Type B pancreatic cell (in vitro differentiated cells): ENCODE data around the gene TSC22D3. TPM values are rescaled to one million over a fixed set of nuclear protein-coding genes. Genes with fewer than 3 reads are reported as not detected.

Experiments
- DNase-seq: peaks from one replicate; pipeline ENCODE4 v3.0.0; 2021; ENCODE audit warnings: mixed read lengths; ENCODE audit not compliant: unreplicated experiment; ENCODE audit errors: extremely low spot score
- H3K27ac Mint-ChIP-seq: 2 replicates; pipeline ENCODE4 v1.8.0; 2021; ENCODE audit warnings: mild to moderate bottlenecking, mixed read lengths
- H3K27me3 Mint-ChIP-seq: 2 replicates; pipeline ENCODE4 v1.8.0; 2021; ENCODE audit warnings: mixed read lengths
- H3K36me3 Mint-ChIP-seq: 2 replicates; pipeline ENCODE4 v1.8.0; 2021; ENCODE audit warnings: mixed read lengths
- H3K4me1 Mint-ChIP-seq: one replicate; pipeline ENCODE4 v1.8.0; 2021; ENCODE audit warnings: mixed read lengths; ENCODE audit not compliant: unreplicated experiment
- H3K4me3 Mint-ChIP-seq: 2 replicates; pipeline ENCODE4 v1.8.0; 2021; ENCODE audit warnings: mild to moderate bottlenecking, mixed read lengths
- H3K9me3 Mint-ChIP-seq: 2 replicates; pipeline ENCODE4 v1.8.0; 2021; ENCODE audit warnings: mixed read lengths
- CTCF ChIP-seq: fragments of 200-600 bp; sonication (generic); conservative IDR thresholded peaks from 2 replicates; pipeline ENCODE4 v1.5.0; 2021; ENCODE audit warnings: antibody characterized with exemption, mild to moderate bottlenecking
- total RNA-seq: library from RNA; stranded (reverse); gene quantifications from 2 replicates; pipeline ENCODE4 v1.2.1, GENCODE V29; 2021; ENCODE audit warnings: low replicate concordance

The TSC22D3 gene
- total RNA-seq, 1 donor from 2014 or later, result 34.2 TPM

- Mint-ChIP-seq H3K4me1 (peaks cover 21% of the 10 kb centered on the region), H3K4me3 (no peak overlapping the region), H3K27ac (no peak overlapping the region), H3K27me3 (no peaks in the 10 kb centered on the region), H3K36me3 (peaks cover 6% of the 10 kb centered on the region), H3K9me3 (no peaks in the 10 kb centered on the region)
- no peak for TF ChIP-seq CTCF
- DNase-seq, result no peak
Measured at GRCh38 chrX:107713203-107713542, 62.4 kb downstream of the TSC22D3 start.

GRCh38 chrX:107712231-107713202 is 63.1 kb downstream of the TSC22D3 start:
- Mint-ChIP-seq H3K36me3 (peaks cover 6% of the 10 kb centered on the region), H3K4me1 (peaks cover 20% of the 10 kb centered on the region), H3K27me3 (no peaks in the 10 kb centered on the region), H3K27ac (no peak overlapping the region), H3K4me3 (no peak overlapping the region), H3K9me3 (no peaks in the 10 kb centered on the region)
- no peak for TF ChIP-seq CTCF
- DNase-seq, result no peak

- no peaks in the 10 kb centered on the region for H3K27me3 Mint-ChIP-seq
- TF ChIP-seq CTCF, result no peak
- H3K27ac Mint-ChIP-seq, result peak overlapping the region; percentile 92
- no peak for DNase-seq
- peaks cover 17% of the 10 kb centered on the region for H3K4me1 Mint-ChIP-seq
- H3K4me3 Mint-ChIP-seq, result peak overlapping the region; percentile 58
- H3K36me3 Mint-ChIP-seq, result peaks cover 6% of the 10 kb centered on the region
- no peaks in the 10 kb centered on the region for H3K9me3 Mint-ChIP-seq
Measured at GRCh38 chrX:107711521-107712181, 63.9 kb downstream of the TSC22D3 start.

- TF ChIP-seq CTCF, result no peak
- Mint-ChIP-seq H3K27ac (peak overlapping the region; percentile 92), H3K4me3 (peak overlapping the region; percentile 58), H3K4me1 (peaks cover 17% of the 10 kb centered on the region), H3K9me3 (no peaks in the 10 kb centered on the region), H3K27me3 (no peaks in the 10 kb centered on the region), H3K36me3 (peaks cover 6% of the 10 kb centered on the region)
- no peak for DNase-seq
Measured at GRCh38 chrX:107710617-107711391, 64.8 kb downstream of the TSC22D3 start.

- Mint-ChIP-seq H3K36me3 (peaks cover 3% of the 10 kb centered on the region), H3K9me3 (no peaks in the 10 kb centered on the region), H3K27ac (no peak overlapping the region), H3K4me1 (peaks cover 11% of the 10 kb centered on the region), H3K4me3 (no peak overlapping the region), H3K27me3 (no peaks in the 10 kb centered on the region)
- DNase-seq, result no peak
- no peak for TF ChIP-seq CTCF
Measured at GRCh38 chrX:107709266-107709806, 66.3 kb downstream of the TSC22D3 start.
